ENCODE results near the gene NDUFV3. TPM values are rescaled to one million over a fixed set of nuclear protein-coding genes. Genes with fewer than 3 reads are reported as not detected.
A peak's percentile ranks its signal among the peaks of the same experiment; 100 is the strongest.
"Not testable (repeated sequence)": the region's sequence is repeated elsewhere in the genome, so short reads cannot be mapped to it uniquely, and the experiment has no call there.

NDUFV3 gene
- total RNA-seq, 1 donor from 2014 or later = 25.3 TPM

GRCh38 chr21:42855171-42855936 is 37.8 kb upstream of the NDUFV3 start:
- FAIRE-seq (no peak), DNase-seq (ENCODE audit: low spot score in 2 of 2) (no peak)

DNA sequence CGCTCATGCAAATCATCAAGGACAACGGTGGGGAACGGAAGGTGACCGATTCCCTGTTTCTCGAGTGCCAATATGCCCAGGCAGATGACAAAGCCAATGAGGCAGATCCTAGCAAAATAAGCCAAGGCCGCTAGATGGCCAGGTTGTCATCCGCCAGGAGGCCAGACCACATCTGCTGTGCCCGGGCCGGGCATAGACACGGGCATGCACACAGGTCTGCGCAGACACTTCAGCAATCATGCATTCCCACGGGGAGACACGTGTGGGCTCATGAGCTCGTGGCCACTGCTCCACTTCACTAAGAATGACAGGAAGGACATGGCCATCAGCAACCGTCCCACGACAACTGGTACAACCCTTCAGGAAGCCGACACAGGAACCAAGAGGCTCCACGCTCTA is 37.2 kb upstream of the NDUFV3 start:
- DNase-seq (ENCODE audit: low spot score in 2 of 2) = no peak
- no peak for FAIRE-seq

- FAIRE-seq (no peak), DNase-seq (ENCODE audit: low spot score in 2 of 2) (no peak)
Observed at GRCh38 chr21:42857216-42857615, 35.9 kb upstream of the NDUFV3 start.

DNA sequence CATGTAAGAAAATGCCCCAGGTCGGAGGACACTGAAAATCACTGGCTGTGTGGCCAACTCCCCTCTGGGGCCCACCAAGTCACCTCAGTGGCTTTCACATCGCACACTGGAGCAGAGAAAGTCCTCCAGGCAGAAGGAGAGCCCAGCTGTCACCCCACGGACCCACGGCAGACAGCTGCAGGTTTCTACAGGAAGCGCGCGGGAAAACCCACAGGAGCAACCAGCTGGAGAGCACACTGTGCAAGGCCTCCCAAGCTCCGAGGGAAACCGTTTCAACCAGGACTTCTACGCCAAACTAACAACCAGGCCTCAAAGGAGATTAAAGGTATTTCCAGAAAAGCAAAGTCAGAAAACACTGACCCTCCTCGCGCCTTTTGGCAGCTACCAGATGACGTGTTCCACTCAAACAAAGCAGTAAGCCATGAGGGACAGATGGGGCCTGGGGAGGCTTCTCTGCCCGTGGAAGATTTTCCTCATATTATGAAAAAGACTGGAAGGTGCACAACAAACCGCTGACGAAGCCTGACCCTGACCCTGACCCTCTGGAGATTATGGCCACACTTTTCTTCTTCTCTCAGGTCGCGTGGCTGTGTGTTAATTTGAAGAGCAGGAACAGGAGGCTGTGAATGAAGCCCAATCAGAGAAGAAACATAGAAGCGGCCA is 34.8 kb upstream of the NDUFV3 start:
- no peak for DNase-seq (ENCODE audit: low spot score in 2 of 2)
- FAIRE-seq = no peak

DNA sequence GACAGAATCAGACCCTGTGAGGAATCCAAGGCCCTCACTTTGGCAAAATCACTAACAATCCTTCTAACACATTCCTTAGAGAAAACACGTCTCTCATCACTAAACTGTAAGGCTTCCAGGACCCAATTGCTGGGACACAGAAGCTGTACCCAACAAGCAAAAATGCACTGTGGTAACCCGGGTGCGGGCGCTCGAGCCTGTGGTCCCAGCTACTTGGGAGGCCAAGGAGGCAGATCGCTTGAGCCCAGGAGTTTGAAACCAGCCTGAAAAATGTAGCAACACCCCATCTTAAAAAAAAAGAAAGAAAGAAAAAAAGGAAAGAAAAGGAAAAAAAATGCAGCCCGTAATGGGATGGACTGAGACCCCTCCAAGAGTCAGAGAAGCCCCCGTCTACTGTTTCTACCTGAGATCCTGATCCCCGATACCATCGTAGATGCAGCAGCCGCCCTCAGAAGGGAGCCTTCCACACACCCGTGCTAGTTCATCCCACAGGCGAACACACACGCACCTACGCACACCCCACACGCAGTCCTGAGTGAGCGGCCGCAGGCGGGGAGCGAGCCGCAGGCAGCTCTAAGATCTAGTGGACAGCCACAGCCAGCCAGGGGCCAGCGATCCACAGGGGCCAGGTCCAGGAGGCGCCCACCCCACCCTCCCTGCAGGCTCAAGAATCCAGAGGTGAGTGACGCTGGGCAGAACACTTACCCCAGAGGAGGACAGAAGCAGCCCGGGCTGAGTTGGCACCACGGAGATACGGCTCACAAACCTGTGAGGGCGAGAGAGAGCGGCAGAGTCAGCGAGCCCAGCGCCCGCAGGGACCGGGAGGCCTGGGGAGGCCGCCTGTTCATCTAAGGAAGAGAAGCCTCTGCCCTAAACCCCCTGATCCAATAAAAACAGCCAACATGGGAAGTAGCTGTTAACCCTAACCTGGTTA is 33.9 kb upstream of the NDUFV3 start:
- DNase-seq (ENCODE audit: low spot score in 2 of 2) (no peak), FAIRE-seq (no peak)

DNA sequence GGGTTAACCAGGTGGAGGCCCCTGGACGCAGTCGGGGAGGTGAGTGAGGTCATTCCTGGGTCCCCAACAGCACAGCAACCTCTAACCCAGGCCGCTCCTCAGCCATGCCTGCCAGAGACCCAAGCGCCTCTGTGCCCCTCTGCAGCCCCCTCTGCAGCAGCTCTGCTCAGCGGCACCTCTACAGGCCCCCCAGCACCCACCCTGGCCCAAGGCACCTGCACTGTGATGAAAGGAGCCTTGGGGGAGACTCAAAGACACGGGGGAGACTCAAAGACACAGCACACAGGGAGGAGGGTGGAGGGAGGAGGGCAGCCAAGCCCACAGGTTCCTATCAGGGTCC is 33.2 kb upstream of the NDUFV3 start:
- FAIRE-seq = no peak

GRCh38 chr21:42860345-42860744 is 32.8 kb upstream of the NDUFV3 start:
- FAIRE-seq (no peak), DNase-seq (ENCODE audit: low spot score in 2 of 2) (no peak)

More for the DNA sequence above, 33.2 kb upstream of the NDUFV3 start:
- no peak for DNase-seq (ENCODE audit: low spot score in 2 of 2)

- DNase-seq (ENCODE audit: low spot score in 2 of 2) = no peak
- FAIRE-seq = no peak
Observed at GRCh38 chr21:42861311-42861847, 31.7 kb upstream of the NDUFV3 start.

GRCh38 chr21:42861848-42862400 is 31.2 kb upstream of the NDUFV3 start:
- DNase-seq (ENCODE audit: low spot score in 2 of 2) (no peak), FAIRE-seq (no peak)

DNA sequence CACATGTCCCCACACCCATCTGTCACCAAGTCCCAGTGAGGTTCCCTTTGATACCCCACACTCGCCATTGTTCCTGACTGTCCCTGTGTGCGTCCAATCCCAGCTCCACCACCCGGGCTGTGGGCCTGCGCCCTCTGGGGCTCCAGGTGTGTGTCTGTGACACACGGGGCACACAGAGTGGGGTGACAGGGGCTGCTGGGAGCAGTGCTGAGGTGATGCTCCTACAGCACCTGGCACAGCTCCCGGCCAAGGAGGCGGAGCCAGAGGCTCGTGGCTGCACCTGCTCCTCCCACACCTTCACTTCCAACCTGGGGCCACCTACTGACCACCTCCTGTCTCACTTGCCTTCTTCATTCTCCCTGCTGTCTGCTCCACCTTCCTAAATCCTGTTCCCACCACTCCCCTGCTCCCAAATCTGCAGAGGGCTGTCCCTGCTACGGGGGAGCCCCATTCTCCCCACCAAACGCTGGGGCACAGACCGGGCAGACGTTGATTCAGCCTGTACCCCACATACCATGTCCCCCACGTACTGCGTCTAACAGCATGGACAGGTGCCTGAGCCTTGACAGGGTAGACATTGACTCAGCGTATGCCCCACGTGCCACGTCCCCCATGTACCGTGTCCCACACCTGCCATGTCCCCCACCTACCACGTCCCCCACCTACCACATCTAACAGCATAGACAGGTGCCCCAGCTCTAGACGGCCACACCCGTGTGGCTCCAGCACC is 30.2 kb upstream of the NDUFV3 start:
- DNase-seq (ENCODE audit: low spot score in 2 of 2) (no peak), FAIRE-seq (no peak)

DNA sequence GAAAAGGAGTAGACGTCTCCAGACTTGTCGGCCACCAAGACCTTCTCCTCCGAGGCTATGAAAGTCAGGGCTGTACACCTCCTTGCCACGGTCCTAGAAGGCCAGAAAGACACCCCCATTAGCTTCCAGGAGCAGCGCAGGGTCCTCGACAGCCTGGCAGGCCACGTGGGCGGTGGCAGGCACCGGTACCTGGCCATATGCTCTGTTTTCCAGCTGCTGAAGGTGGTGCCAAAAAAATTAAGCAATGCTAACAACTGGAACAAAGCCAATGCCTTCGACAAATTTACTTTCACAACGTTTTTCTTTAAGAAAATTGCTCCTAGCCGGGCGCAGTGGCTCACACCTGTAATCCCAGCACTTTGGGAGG is 29.6 kb upstream of the NDUFV3 start:
- DNase-seq (ENCODE audit: low spot score in 2 of 2) = no peak
- FAIRE-seq = no peak

DNA sequence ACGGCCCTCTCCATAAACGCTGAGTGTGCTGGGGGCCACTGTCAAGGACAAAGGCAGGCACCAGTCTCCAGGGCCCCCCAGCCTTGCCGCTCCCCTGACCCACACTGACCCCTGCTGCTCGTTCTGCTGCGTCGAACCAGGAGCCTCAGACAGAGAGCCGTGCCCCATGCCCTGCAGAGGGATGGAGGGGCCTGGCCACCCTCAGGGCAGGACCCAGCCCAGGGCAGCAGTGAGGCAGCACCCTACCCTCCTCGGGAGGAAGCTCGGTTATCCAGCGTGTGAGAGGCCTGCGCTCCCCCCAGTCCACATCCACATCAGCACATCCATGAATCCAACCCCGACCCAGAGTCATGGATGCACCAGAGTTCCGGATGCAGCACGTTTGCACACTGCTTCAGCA is 28.8 kb upstream of the NDUFV3 start:
- DNase-seq (ENCODE audit: low spot score in 2 of 2) = no peak
- no peak for FAIRE-seq

GRCh38 chr21:42864815-42865775 is 28.0 kb upstream of the NDUFV3 start:
- DNase-seq (ENCODE audit: low spot score in 2 of 2) (peak in 1 of 2 donors; percentile 62), FAIRE-seq (no peak)

- no peak for FAIRE-seq
- DNase-seq (ENCODE audit: low spot score in 2 of 2) = peak in 1 of 2 donors; percentile 9
Observed at GRCh38 chr21:42865776-42866160, 27.3 kb upstream of the NDUFV3 start.

DNA sequence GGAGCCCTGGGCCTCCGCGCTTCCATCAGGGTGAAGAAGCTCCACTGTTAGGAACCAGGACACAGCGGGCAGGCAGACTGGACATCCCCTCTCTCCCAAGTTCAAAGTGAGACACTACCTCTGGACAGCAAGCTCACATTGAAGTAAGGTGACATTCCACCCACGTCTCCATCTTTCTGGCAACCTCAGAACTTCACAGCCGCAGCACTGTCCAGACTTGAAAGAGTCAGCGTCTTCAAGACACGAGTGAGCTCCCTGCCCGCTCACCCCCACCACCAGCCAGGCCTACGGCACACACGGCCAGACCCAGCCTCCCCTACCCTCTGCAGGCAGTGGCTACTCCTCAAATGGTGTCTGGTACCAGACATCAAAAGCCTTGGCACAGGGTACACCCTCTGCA is 24.9 kb upstream of the NDUFV3 start:
- DNase-seq (ENCODE audit: low spot score in 2 of 2) (no peak), FAIRE-seq (no peak)

DNA sequence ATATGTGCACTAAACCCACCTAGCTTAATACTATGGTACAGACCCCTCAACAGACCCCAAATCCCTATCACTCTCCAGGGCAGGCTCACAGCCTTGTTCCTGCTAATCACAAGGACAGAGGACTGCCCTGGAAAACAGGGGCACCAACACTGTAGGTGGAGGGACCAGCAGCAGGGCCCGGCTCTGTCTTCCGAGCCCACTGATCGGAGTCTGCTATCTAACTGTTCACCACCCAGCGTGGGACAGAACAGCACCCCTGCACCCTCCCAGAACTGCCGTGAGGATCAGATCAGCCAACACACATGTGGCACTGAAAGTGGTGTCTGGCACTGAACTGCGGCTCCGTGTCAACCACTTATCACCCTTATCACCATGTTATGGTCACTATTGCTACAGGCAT is 20.0 kb upstream of the NDUFV3 start:
- no peak for DNase-seq (ENCODE audit: low spot score in 2 of 2)
- FAIRE-seq = no peak

DNA sequence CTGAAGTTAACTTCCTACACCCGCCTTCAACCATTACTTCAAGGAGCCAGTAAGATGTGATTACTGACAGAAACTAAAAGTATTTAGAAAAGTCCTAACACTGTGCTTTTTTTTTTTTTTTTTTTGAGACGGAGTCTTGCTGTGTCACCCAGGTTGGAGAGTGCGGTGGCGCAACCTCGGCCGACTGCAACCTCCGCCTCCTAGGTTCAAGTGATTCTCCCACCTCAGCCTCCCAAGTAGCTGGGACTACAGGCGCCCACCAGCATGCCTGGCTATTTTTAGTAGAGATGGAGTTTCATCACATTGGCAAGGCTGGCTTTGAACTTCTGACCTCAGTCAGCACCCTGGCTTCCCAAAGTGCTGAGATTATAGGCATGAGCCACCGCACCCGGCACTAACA is 17.3 kb upstream of the NDUFV3 start:
- FAIRE-seq = not testable (repeated sequence)

DNA sequence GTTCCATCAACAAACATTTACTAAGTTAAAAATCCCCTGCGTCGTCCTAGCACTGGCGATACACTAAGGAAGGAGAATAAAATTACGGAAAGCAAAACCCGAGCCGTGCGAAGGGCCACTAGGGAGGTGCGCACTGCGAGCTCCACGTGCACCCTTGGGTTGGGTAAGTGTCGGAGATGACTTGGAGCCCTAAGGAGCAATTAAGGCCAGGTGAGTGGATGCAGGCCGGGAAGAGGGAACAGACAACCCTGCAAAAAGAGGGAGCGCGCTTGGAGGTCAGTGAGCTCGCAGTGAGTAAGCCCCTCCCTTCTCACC is 14.5 kb upstream of the NDUFV3 start:
- FAIRE-seq = no peak
- DNase-seq (ENCODE audit: low spot score in 2 of 2) = no peak

More for the DNA sequence above, 17.3 kb upstream of the NDUFV3 start:
- DNase-seq (ENCODE audit: low spot score in 2 of 2) = not testable (repeated sequence)
